Activated T-cell treated with anti-CD3 and anti-CD28 coated beads for 4 hours (primary cell): ENCODE data around the gene GLYR1.
A peak's percentile ranks its signal among the peaks of the same experiment; 100 is the strongest.
"Not testable (repeated sequence)": the region's sequence is repeated elsewhere in the genome, so short reads cannot be mapped to it uniquely, and the experiment has no call there.

Source experiments
- DNase-seq: peaks from one replicate; pipeline ENCODE4 v3.0.0-alpha.2; 2020

Gene GLYR1

GRCh38 chr16:4785758-4786433 lies 61.2 kb downstream of the GLYR1 start:
- no peak for DNase-seq

- not testable (repeated sequence) for DNase-seq
These were observed 62.6 kb downstream of the GLYR1 start for GRCh38 chr16:4784444-4784987.

- DNase-seq: no peak
These were observed 63.1 kb downstream of the GLYR1 start for GRCh38 chr16:4783951-4784336.

GRCh38 chr16:4783251-4783950 lies 63.7 kb downstream of the GLYR1 start:
- DNase-seq: no peak

GRCh38 chr16:4780235-4780634 lies 66.9 kb downstream of the GLYR1 start:
- no peak for DNase-seq

- DNase-seq: no peak
These were observed 69.1 kb downstream of the GLYR1 start for GRCh38 chr16:4778050-4778392.

- DNase-seq: no peak
These were observed 69.6 kb downstream of the GLYR1 start for GRCh38 chr16:4777339-4778049.

- no peak for DNase-seq
These were observed 70.9 kb downstream of the GLYR1 start for GRCh38 chr16:4776141-4776705.

- DNase-seq: no peak
These were observed 72.1 kb downstream of the GLYR1 start for GRCh38 chr16:4775005-4775404.

- DNase-seq: no peak
These were observed 74.7 kb downstream of the GLYR1 start for GRCh38 chr16:4772351-4772750.

GRCh38 chr16:4771646-4772045 lies 75.4 kb downstream of the GLYR1 start:
- DNase-seq: no peak

GRCh38 chr16:4769306-4769638 lies 77.8 kb downstream of the GLYR1 start:
- DNase-seq: no peak

- DNase-seq: peak; percentile 70
These were observed 78.4 kb downstream of the GLYR1 start for GRCh38 chr16:4768549-4769305.

GRCh38 chr16:4767872-4768548 lies 79.1 kb downstream of the GLYR1 start:
- no peak for DNase-seq

GRCh38 chr16:4766875-4767628 lies 80.0 kb downstream of the GLYR1 start, which contains the start of gene ZNF500:
Gene ZNF500 (minus strand): TSS chr16:4767162. CDS start chr16:4765978, 1,184 bp downstream.
- peak; percentile 98 for DNase-seq

- DNase-seq: no peak
These were observed 81.3 kb downstream of the GLYR1 start for GRCh38 chr16:4765511-4766474.

- DNase-seq: no peak
These were observed 83.3 kb downstream of the GLYR1 start for GRCh38 chr16:4763791-4764190.

- DNase-seq: no peak
These were observed 84.9 kb downstream of the GLYR1 start for GRCh38 chr16:4762205-4762604.

- DNase-seq: no peak
These were observed 86.7 kb downstream of the GLYR1 start for GRCh38 chr16:4760221-4760910.
